Tibial nerve (tissue), 4 donors: ENCODE results near the gene CSF2.

Experiments
- EP300 ChIP-seq, 2 donors: sonication (generic); formaldehyde crosslinking; IDR thresholded peaks; one replicate each; pipeline ENCODE4 v1.6.1; 2017; ENCODE audit warnings: antibody characterized with exemption in 2 of 2, mild to moderate bottlenecking in 1 of 2
- POLR2A ChIP-seq, 2 donors: fragments of 450-650 bp; IDR thresholded peaks; one replicate each; pipeline ENCODE4 v1.6.1; 2017; ENCODE audit warnings: antibody characterized with exemption in 2 of 2, mild to moderate bottlenecking in 2 of 2, moderate library complexity in 2 of 2
- TF ChIP-seq, protein P1 (sequence below), 5 experiments: fragments of 200-600 bp in 3 of 5; fragments of 450-650 bp in 2 of 5; sonication (generic) in 3 of 5; IDR thresholded peaks; one replicate each; pipeline ENCODE4 v1.5.1; 2016 to 2019; ENCODE audit warnings: antibody characterized with exemption in 5 of 5, mild to moderate bottlenecking in 3 of 5, moderate library complexity in 2 of 5

DNA sequence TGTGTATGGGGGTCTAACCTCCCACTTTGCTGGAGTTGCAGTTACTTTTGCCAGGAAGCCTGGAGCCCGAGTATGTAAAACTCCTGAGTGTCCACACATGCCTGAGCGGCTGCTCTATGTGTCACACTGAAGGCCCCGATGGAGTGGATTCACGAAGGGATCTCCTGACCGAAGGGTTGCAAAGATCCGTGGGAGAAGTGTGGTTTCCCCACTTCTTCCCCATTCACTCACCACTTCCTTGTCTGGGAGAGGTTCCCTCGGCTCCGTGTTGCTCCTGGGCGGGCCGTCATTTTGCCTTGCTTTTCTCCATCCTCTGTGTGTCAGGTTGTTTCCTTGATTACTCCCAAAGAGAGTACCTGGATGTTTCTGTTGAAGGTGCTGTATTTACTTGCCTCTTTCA, 29.4 kb upstream of the CSF2 start:
- TF ChIP-seq, protein P1, sequence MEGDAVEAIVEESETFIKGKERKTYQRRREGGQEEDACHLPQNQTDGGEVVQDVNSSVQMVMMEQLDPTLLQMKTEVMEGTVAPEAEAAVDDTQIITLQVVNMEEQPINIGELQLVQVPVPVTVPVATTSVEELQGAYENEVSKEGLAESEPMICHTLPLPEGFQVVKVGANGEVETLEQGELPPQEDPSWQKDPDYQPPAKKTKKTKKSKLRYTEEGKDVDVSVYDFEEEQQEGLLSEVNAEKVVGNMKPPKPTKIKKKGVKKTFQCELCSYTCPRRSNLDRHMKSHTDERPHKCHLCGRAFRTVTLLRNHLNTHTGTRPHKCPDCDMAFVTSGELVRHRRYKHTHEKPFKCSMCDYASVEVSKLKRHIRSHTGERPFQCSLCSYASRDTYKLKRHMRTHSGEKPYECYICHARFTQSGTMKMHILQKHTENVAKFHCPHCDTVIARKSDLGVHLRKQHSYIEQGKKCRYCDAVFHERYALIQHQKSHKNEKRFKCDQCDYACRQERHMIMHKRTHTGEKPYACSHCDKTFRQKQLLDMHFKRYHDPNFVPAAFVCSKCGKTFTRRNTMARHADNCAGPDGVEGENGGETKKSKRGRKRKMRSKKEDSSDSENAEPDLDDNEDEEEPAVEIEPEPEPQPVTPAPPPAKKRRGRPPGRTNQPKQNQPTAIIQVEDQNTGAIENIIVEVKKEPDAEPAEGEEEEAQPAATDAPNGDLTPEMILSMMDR (IDR thresholded peaks at IDR 0.05): no peak
- TF ChIP-seq EP300 (IDR thresholded peaks at IDR 0.05) (no peak), POLR2A (IDR thresholded peaks at IDR 0.05) (no peak)
